22Rv1 (cell line): ENCODE results near the gene SPOCK2.

ENCODE experiments used
- H3K27ac ChIP-seq: fragments of 450-650 bp; 2 replicates; pipeline ENCODE4 v1.5.1; 2017
- ZFX ChIP-seq: fragments of 450-650 bp; IDR thresholded peaks from 2 replicates; pipeline ENCODE4 v1.6.1; 2017; ENCODE audit warnings: antibody characterized with exemption, borderline replicate concordance
- TF ChIP-seq, protein P1 (sequence below): fragments of 450-650 bp; IDR thresholded peaks from 2 replicates; pipeline ENCODE4 v1.5.1; 2017; ENCODE audit warnings: mild to moderate bottlenecking

Gene SPOCK2

DNA sequence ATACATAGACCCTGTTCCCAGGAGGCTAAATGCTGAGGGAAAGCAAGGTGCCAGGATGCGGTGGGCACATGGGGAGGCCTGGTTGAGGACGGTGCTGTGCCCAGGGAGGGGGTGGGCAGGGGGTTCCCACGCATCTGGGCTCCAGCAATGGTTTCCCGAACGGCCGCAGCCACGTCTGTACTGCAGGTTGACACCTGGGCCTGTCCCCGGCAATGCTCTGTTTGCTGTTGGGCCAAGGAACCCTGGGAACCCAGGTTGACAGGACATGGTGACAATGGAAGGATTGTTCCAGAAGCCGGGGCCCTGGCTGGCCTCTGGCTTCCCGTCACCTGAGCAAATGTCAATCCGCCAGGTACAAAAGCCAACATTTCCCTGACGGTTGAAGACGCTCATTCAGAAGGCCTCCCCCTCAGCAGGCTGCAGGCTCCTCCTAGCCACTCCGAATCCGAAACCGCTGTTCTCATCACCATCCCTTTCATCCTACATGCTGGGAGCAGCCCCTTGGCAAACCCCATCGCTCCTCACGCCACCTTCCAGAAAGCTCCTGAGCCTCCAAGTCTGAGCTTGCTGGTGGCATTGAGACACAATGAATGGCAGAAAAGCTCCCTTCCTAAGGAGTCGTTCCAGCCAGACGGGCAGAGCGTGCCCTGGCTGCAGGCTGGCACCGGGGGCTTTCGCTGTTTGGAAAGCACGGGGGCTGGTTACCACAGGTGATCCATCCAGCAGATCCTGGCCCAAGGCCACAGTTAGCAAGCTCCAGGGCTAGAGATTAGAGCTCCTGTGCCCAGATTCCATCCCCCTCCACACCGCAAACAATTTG is 31.2 kb downstream of the SPOCK2 start:
- TF ChIP-seq, protein P1, sequence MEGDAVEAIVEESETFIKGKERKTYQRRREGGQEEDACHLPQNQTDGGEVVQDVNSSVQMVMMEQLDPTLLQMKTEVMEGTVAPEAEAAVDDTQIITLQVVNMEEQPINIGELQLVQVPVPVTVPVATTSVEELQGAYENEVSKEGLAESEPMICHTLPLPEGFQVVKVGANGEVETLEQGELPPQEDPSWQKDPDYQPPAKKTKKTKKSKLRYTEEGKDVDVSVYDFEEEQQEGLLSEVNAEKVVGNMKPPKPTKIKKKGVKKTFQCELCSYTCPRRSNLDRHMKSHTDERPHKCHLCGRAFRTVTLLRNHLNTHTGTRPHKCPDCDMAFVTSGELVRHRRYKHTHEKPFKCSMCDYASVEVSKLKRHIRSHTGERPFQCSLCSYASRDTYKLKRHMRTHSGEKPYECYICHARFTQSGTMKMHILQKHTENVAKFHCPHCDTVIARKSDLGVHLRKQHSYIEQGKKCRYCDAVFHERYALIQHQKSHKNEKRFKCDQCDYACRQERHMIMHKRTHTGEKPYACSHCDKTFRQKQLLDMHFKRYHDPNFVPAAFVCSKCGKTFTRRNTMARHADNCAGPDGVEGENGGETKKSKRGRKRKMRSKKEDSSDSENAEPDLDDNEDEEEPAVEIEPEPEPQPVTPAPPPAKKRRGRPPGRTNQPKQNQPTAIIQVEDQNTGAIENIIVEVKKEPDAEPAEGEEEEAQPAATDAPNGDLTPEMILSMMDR: no peak
- TF ChIP-seq ZFX: no peak
- no peak overlapping the region for H3K27ac ChIP-seq

DNA sequence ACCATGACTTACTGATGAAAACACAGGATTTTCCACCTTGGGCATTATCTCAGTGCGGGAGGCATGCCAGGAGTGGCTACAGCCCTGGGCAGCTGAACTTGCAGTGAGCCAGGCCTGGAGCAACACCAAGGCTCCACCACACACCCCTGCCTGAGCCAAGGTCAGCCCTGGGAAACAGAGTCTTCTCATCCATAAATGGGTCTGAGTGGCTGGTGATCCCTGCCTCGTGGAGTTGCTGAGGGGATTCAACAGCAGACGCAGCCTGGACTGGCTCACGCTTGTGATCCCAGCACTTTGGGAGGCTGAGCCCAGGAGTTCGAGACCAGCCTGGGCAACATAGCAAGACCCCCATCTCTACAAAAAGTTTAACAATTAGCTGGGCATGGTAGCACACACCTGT is 32.2 kb downstream of the SPOCK2 start:
- H3K27ac ChIP-seq: no peak overlapping the region
- TF ChIP-seq, protein P1: no peak
- no peak for TF ChIP-seq ZFX

- no peak overlapping the region for H3K27ac ChIP-seq
- TF ChIP-seq ZFX: no peak
- TF ChIP-seq, protein P1: no peak
Measured at GRCh38 chr10:72053690-72054089, 34.7 kb downstream of the SPOCK2 start.

DNA sequence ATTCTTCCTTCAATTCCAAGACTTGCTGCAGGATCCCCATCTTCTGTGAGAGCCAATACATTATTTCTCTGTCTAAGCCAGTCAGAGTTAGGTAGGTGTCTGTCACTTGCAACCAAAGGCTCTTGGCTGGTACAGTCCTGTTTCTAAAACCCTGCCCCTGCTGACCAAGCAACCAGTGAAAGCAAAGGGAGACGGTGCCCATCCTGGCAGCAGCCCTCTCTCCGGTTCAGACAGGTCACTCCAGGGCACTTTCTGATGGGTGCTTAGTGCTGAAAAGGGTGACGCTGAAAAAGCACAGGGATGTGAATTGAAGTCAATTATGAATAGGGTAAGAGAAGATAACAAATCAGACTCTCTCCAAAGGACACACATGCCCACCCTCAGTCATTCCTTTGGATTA is 37.5 kb downstream of the SPOCK2 start:
- no peak overlapping the region for H3K27ac ChIP-seq
- TF ChIP-seq ZFX: no peak
- TF ChIP-seq, protein P1: no peak

DNA sequence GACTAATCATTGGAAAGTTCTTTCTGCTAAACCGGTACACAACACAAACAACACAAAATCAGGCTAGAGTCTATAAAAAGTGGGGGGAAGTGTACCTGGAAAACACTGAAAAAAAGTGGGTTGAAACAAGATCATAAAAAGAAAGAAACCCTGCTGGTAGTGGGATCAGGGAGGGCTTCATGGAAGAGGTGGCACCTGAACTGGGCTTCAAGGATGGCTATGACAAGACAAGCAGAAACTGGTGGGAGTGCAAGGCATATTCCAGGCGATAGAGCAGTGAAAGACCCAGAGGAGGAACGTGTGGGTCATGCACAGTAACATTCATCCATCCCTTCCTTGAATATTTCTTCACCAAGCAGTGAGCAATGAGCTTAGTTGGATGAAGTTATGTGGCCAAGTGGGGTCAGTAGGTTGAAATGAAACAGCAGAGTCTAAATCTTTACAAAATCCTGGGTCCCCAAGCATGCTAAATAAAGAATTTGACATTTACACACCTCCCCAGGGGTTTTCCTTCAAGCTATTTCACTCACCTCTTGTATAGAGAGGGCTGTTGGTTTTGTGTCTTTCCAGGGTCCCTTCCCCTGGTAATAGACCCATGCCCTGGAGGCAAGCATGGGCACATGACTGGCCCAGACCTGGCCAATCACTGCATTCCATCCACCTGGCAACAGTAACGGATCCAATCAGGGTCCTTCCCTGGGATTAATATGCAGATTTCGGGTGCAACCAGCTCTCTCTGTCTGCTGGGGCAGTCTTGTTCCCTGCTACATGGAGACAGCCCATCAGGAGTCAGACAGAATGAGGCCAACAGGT is 38.2 kb downstream of the SPOCK2 start:
- no peak overlapping the region for H3K27ac ChIP-seq
- no peak for TF ChIP-seq ZFX
- TF ChIP-seq, protein P1: no peak

DNA sequence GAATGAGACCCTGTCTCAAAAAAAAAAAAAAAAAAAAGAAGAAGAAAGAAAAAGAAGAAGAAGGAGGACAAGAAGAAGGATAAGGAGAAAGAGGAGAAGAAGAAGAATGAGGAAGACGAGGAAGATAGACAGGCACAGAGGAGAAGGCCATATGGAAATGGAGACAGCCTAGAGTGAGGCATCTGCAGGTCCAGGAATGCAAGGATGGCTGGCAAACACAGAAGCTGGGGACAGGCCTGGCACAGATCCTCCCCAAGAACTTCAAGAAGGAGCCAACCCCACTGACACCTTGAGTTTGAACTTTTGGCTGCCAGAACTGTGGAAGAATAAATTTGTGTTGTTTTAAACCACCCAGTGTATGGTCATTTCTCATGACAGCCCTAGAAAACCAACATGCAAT is 38.9 kb downstream of the SPOCK2 start:
- no peak for TF ChIP-seq ZFX
- TF ChIP-seq, protein P1: no peak
- H3K27ac ChIP-seq: no peak overlapping the region
